Duodenal mucosa (tissue), 2 donors: ENCODE results near the gene NR2C2.
A peak's percentile ranks its signal among the peaks of the same experiment; 100 is the strongest.

Experiments
- H3K27ac ChIP-seq: one replicate; pipeline ENCODE4 v1.7.0; 2013; ENCODE audit warnings: low read depth, low read length
- H3K27me3 ChIP-seq, 2 donors: one replicate each; pipeline ENCODE4 v1.7.0; 2013; ENCODE audit warnings: low read length in 2 of 2, control low read depth in 1 of 2; ENCODE audit not compliant: insufficient read depth in 2 of 2, control insufficient read depth in 1 of 2
- H3K36me3 ChIP-seq, 2 donors: one replicate each; pipeline ENCODE4 v1.7.0; 2013; ENCODE audit warnings: low read length in 2 of 2, control low read depth in 1 of 2; ENCODE audit not compliant: insufficient read depth in 2 of 2, control insufficient read depth in 1 of 2
- H3K4me1 ChIP-seq, 2 donors: one replicate each; pipeline ENCODE4 v1.7.0; 2013; ENCODE audit warnings: low read length in 2 of 2, control low read depth in 1 of 2; ENCODE audit not compliant: insufficient read depth in 2 of 2, control insufficient read depth in 1 of 2
- H3K4me3 ChIP-seq, 2 donors: one replicate each; pipeline ENCODE4 v1.7.0; 2013; ENCODE audit warnings: low read length in 2 of 2, low read depth in 1 of 2
- H3K9ac ChIP-seq, 2 donors: one replicate each; pipeline ENCODE4 v1.7.0; 2013; ENCODE audit warnings: low read length in 2 of 2, low read depth in 1 of 2
- H3K9me3 ChIP-seq, 2 donors: one replicate each; pipeline ENCODE4 v1.7.0; 2013; ENCODE audit warnings: low read length in 2 of 2, control low read depth in 1 of 2; ENCODE audit not compliant: control insufficient read depth in 1 of 2

Gene NR2C2

GRCh38 chr3:14921034-14921616 lies 26.3 kb upstream of the NR2C2 start:
- no peak overlapping the region for H3K9ac ChIP-seq

GRCh38 chr3:14921811-14922705 lies 25.3 kb upstream of the NR2C2 start:
- no peak overlapping the region for H3K4me3 ChIP-seq
- H3K9me3 ChIP-seq = no peaks in the 10 kb centered on the region
- H3K9ac ChIP-seq = no peak overlapping the region
- no peak overlapping the region for H3K27ac ChIP-seq
- peaks cover 7 to 8% of the 10 kb centered on the region in 2 donors for H3K36me3 ChIP-seq
- peaks cover 0 to 10% of the 10 kb centered on the region in 2 donors for H3K4me1 ChIP-seq
- no peaks in the 10 kb centered on the region for H3K27me3 ChIP-seq

More at GRCh38 chr3:14921034-14921616, 26.3 kb upstream of the NR2C2 start:
- peaks cover 0 to 10% of the 10 kb centered on the region in 2 donors for H3K4me1 ChIP-seq
- H3K4me3 ChIP-seq = no peak overlapping the region
- H3K27ac ChIP-seq = no peak overlapping the region
- no peaks in the 10 kb centered on the region for H3K9me3 ChIP-seq
- peaks cover 7 to 11% of the 10 kb centered on the region in 2 donors for H3K36me3 ChIP-seq
- no peaks in the 10 kb centered on the region for H3K27me3 ChIP-seq

- no peaks in the 10 kb centered on the region for H3K9me3 ChIP-seq
- no peak overlapping the region for H3K9ac ChIP-seq
- peaks cover 0 to 10% of the 10 kb centered on the region in 2 donors for H3K4me1 ChIP-seq
- no peaks in the 10 kb centered on the region for H3K27me3 ChIP-seq
- H3K36me3 ChIP-seq = peaks cover 6 to 7% of the 10 kb centered on the region in 2 donors
- no peak overlapping the region for H3K27ac ChIP-seq
- H3K4me3 ChIP-seq = no peak overlapping the region
Measured at GRCh38 chr3:14922863-14923262, 24.5 kb upstream of the NR2C2 start.

- Histone ChIP-seq H3K9me3 (no peaks in the 10 kb centered on the region), H3K4me3 (no peak overlapping the region), H3K27ac (no peak overlapping the region), H3K27me3 (no peaks in the 10 kb centered on the region), H3K9ac (no peak overlapping the region), H3K4me1 (peaks cover 0 to 10% of the 10 kb centered on the region in 2 donors), H3K36me3 (peaks cover 3 to 6% of the 10 kb centered on the region in 2 donors)
Measured at GRCh38 chr3:14923476-14923875, 23.9 kb upstream of the NR2C2 start.

GRCh38 chr3:14925729-14926591 lies 21.4 kb upstream of the NR2C2 start:
- Histone ChIP-seq H3K36me3 (peaks cover 3 to 6% of the 10 kb centered on the region in 2 donors), H3K9ac (no peak overlapping the region), H3K9me3 (no peaks in the 10 kb centered on the region), H3K4me3 (no peak overlapping the region), H3K4me1 (peaks cover 0 to 4% of the 10 kb centered on the region in 2 donors), H3K27me3 (no peaks in the 10 kb centered on the region), H3K27ac (no peak overlapping the region)

GRCh38 chr3:14926592-14926991 lies 20.8 kb upstream of the NR2C2 start:
- Histone ChIP-seq H3K4me3 (no peak overlapping the region), H3K27me3 (no peaks in the 10 kb centered on the region), H3K27ac (no peak overlapping the region), H3K9me3 (no peaks in the 10 kb centered on the region), H3K9ac (no peak overlapping the region), H3K4me1 (no peaks in the 10 kb centered on the region), H3K36me3 (peaks cover 3 to 6% of the 10 kb centered on the region in 2 donors)

GRCh38 chr3:14927308-14927707 lies 20.1 kb upstream of the NR2C2 start:
- no peaks in the 10 kb centered on the region for H3K27me3 ChIP-seq
- H3K9me3 ChIP-seq = no peaks in the 10 kb centered on the region
- H3K27ac ChIP-seq = no peak overlapping the region
- H3K36me3 ChIP-seq = peaks cover 3 to 6% of the 10 kb centered on the region in 2 donors
- no peak overlapping the region for H3K4me3 ChIP-seq
- no peaks in the 10 kb centered on the region for H3K4me1 ChIP-seq
- no peak overlapping the region for H3K9ac ChIP-seq

GRCh38 chr3:14929310-14930074 lies 17.9 kb upstream of the NR2C2 start:
- Histone ChIP-seq H3K4me3 (no peak overlapping the region), H3K36me3 (peaks cover 3 to 6% of the 10 kb centered on the region in 2 donors), H3K4me1 (peaks cover 5 to 11% of the 10 kb centered on the region in 2 donors), H3K9ac (no peak overlapping the region), H3K27me3 (no peaks in the 10 kb centered on the region), H3K9me3 (no peaks in the 10 kb centered on the region), H3K27ac (no peak overlapping the region)

GRCh38 chr3:14933820-14934425 lies 13.5 kb upstream of the NR2C2 start:
- Histone ChIP-seq H3K9me3 (no peaks in the 10 kb centered on the region), H3K27me3 (no peaks in the 10 kb centered on the region), H3K9ac (peak overlapping the region in 1 of 2 donors; percentile 2), H3K36me3 (no peaks in the 10 kb centered on the region), H3K27ac (no peak overlapping the region), H3K4me1 (peaks cover 24 to 38% of the 10 kb centered on the region in 2 donors), H3K4me3 (no peak overlapping the region)
